WTC11 (cell line): ENCODE data around the gene GSG1L.

Experiments
- CTCF ChIP-seq: fragments of 200-600 bp; IDR thresholded peaks from 2 replicates; pipeline ENCODE4 v1.8.0; 2022; ENCODE audit warnings: antibody characterized with exemption
- SP1 ChIP-seq: sonication (generic); formaldehyde crosslinking; conservative IDR thresholded peaks from 2 replicates; pipeline ENCODE4 v1.8.1; 2022; ENCODE audit warnings: missing genetic modification reagents

- TF ChIP-seq SP1 (no peak), CTCF (no peak)
These were observed 293.8 kb downstream of the GSG1L start for GRCh38 chr16:27769561-27770255.
